GM19193 (cell line): Measurements from ENCODE around the gene SLC10A7.

Source experiments
- POLR2A ChIP-seq: IDR thresholded peaks from 4 replicates; pipeline ENCODE4 v1.6.1; 2011; ENCODE audit not compliant: insufficient read depth, insufficient read length; ENCODE audit errors: extremely low read depth

Gene SLC10A7

GRCh38 chr4:146327859-146328650, 193.7 kb downstream of the SLC10A7 start:
- TF ChIP-seq POLR2A, result no peak

DNA sequence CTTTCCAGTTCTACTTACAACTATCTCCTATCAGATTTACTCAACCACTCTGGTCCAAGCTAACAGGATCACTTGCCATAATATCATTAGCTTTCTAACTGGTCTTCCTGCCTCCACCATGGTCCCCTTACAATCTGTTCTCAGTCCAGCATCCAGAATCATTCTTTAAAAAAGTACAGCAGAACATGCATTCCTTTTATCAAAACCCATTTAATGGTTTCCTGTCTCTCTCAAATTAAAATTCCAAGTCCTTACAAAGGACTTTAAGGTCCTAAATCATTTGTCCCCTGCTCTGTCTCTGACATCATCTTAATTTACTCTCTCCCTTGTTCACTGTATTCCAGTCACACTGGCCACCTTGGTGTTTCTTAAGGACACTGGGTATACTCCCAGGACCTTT, 202.8 kb downstream of the SLC10A7 start:
- no peak for TF ChIP-seq POLR2A

DNA sequence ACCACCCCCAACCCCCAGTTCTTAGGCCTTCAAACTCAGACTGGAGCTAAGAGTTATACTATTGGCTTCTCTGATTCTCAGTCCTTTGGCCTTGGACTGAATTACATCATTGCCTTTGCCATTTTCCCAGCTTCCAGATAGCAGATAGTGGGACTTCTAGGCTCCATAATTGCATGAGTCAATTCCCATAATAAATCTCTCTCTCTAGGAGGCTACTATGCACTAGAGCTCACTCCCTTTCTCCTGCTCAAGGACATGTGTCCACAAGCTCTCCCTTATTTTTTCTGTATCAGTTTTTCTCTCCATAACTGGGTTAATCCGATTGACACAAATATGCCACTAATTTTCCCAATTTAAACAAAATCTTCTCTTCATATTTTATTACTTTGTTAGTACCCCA, 204.0 kb downstream of the SLC10A7 start:
- TF ChIP-seq POLR2A, result no peak

- TF ChIP-seq POLR2A, result no peak
These were observed 206.6 kb downstream of the SLC10A7 start for GRCh38 chr4:146315184-146315583.

- TF ChIP-seq POLR2A, result no peak
These were observed 210.3 kb downstream of the SLC10A7 start for GRCh38 chr4:146311238-146311970.

- TF ChIP-seq POLR2A, result no peak
These were observed 211.3 kb downstream of the SLC10A7 start for GRCh38 chr4:146310319-146311021.

GRCh38 chr4:146308951-146309350, 212.8 kb downstream of the SLC10A7 start:
- TF ChIP-seq POLR2A, result no peak

- no peak for TF ChIP-seq POLR2A
These were observed 218.9 kb downstream of the SLC10A7 start for GRCh38 chr4:146302822-146303221.

- TF ChIP-seq POLR2A, result no peak
These were observed 222.1 kb downstream of the SLC10A7 start for GRCh38 chr4:146299607-146300006.

GRCh38 chr4:146294776-146295175, 227.0 kb downstream of the SLC10A7 start:
- no peak for TF ChIP-seq POLR2A

DNA sequence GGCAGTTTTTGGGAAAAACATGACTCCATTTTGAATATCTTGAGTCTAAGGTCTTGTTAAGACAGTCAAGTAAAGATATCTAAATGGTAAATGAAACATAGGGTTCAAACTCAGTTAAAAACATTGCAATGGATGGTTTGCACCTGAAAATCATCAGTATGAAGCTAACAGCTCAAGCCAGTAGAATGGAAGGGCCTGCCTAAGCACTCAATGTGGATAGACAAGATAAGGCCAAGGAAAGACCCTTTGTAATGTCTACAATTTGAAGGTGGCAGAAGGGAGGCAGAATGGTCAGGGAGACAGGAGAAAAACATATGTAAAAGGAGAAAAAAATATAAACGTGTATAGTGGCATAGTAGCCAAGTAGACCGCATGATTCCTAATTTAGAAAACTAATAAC, 229.2 kb downstream of the SLC10A7 start:
- TF ChIP-seq POLR2A, result no peak

- TF ChIP-seq POLR2A, result no peak
These were observed 230.4 kb downstream of the SLC10A7 start for GRCh38 chr4:146291313-146291712.

DNA sequence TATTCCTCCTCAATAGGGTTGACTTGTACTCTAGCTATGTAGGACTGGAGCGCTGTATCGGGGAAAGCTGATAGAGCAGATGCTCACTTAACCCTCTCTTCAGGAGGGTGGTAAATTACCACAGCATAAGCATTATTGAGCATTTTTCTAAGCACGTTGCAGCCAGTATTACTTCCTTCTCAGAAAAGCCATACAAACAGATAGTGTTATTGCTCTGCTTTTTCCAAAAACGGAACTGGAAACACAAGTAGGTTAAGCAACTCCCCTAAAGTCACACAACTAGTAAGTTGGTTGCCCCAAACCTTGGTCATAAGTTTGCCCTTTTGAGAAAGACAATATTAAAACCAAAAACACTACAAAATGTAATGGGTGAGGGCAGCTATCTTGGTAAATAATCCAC, 233.5 kb downstream of the SLC10A7 start:
- TF ChIP-seq POLR2A, result no peak

DNA sequence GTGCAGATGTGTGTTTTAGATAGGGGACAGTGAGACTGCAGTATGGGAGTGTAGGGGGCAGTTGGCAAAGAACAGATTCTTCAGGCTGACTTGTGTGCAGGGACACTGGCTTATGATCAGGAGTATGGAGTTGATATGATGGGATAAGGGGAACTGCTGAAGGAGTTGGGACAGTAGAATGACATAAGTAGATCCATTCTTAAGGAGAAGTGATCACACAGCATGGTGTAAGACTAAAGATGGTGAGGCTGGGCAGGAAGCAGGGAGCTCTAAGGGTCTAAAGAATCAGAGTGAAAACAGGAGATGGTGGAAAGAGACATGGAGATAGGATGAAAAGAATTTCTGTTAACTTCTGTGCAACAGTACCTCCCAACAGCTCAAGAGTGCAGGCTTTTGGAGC, 236.7 kb downstream of the SLC10A7 start:
- TF ChIP-seq POLR2A, result no peak
